Osteocyte (in vitro differentiated cells): ENCODE results near the gene HS3ST3B1. TPM values are rescaled to one million over a fixed set of nuclear protein-coding genes. Genes with fewer than 3 reads are reported as not detected.

Experiments
- DNase-seq: peaks from one replicate; pipeline ENCODE4 v3.0.0; 2021; ENCODE audit warnings: mixed read lengths; ENCODE audit not compliant: unreplicated experiment; ENCODE audit errors: extremely low spot score
- H3K27ac Mint-ChIP-seq: one replicate; pipeline ENCODE4 v1.8.0; 2021; ENCODE audit warnings: mild to moderate bottlenecking, mixed read lengths; ENCODE audit not compliant: unreplicated experiment
- H3K27me3 Mint-ChIP-seq: one replicate; pipeline ENCODE4 v1.8.0; 2021; ENCODE audit warnings: mixed read lengths; ENCODE audit not compliant: unreplicated experiment
- H3K36me3 Mint-ChIP-seq: one replicate; pipeline ENCODE4 v1.8.0; 2021; ENCODE audit warnings: mixed read lengths; ENCODE audit not compliant: unreplicated experiment
- H3K4me1 Mint-ChIP-seq: one replicate; pipeline ENCODE4 v1.8.0; 2021; ENCODE audit warnings: mixed read lengths; ENCODE audit not compliant: unreplicated experiment
- H3K4me3 Mint-ChIP-seq: one replicate; pipeline ENCODE4 v1.8.0; 2021; ENCODE audit warnings: mild to moderate bottlenecking, moderate library complexity, mixed read lengths; ENCODE audit not compliant: unreplicated experiment
- H3K9me3 Mint-ChIP-seq: one replicate; pipeline ENCODE4 v1.8.0; 2021; ENCODE audit warnings: mixed read lengths; ENCODE audit not compliant: unreplicated experiment
- CTCF ChIP-seq: fragments of 200-600 bp; sonication (generic); IDR thresholded peaks from 2 replicates; pipeline ENCODE4 v1.5.0; 2021; ENCODE audit warnings: antibody characterized with exemption, mild to moderate bottlenecking, moderate library complexity
- total RNA-seq: library from RNA; stranded (reverse); gene quantifications from 2 replicates; pipeline ENCODE4 v1.2.1, GENCODE V29; 2021

HS3ST3B1 gene
- total RNA-seq, 1 donor from 2014 or later, result 77.0 TPM

- Mint-ChIP-seq H3K27me3 (no peaks in the 10 kb centered on the region), H3K9me3 (no peaks in the 10 kb centered on the region), H3K36me3 (no peaks in the 10 kb centered on the region), H3K4me1 (no peaks in the 10 kb centered on the region), H3K27ac (no peak overlapping the region), H3K4me3 (no peak overlapping the region)
- no peak for TF ChIP-seq CTCF
- no peak for DNase-seq
Observed at GRCh38 chr17:14360856-14361255, 60.0 kb downstream of the HS3ST3B1 start.

- H3K4me3 Mint-ChIP-seq, result no peak overlapping the region
- H3K27me3 Mint-ChIP-seq, result no peaks in the 10 kb centered on the region
- no peak for DNase-seq
- H3K36me3 Mint-ChIP-seq, result no peaks in the 10 kb centered on the region
- H3K27ac Mint-ChIP-seq, result no peak overlapping the region
- H3K4me1 Mint-ChIP-seq, result no peaks in the 10 kb centered on the region
- no peak for TF ChIP-seq CTCF
- H3K9me3 Mint-ChIP-seq, result no peaks in the 10 kb centered on the region
Observed at GRCh38 chr17:14361470-14361869, 60.6 kb downstream of the HS3ST3B1 start.

GRCh38 chr17:14361945-14362508 is 61.1 kb downstream of the HS3ST3B1 start:
- Mint-ChIP-seq H3K27ac (no peak overlapping the region), H3K4me3 (no peak overlapping the region), H3K9me3 (peaks cover under 1% of the 10 kb centered on the region), H3K36me3 (no peaks in the 10 kb centered on the region), H3K27me3 (no peaks in the 10 kb centered on the region), H3K4me1 (no peaks in the 10 kb centered on the region)
- TF ChIP-seq CTCF, result no peak
- DNase-seq, result no peak

DNA sequence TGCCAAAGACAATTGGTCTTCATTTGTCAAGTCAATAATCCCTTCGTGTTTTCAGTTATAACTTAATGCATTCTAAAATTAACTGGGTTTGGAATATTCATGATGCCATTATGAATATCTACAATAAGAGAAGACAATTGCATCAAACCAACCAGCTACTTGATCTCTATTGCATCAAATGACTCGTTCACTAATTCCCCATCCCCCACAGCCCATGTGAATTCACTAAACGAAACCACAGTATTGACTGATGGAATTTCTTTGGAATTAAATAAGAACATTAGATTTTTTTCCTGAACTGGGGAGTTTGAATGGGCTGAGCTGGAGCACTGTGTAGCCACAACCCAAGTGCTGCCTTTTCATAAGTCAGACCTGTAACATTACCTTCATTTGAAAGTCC is 65.3 kb downstream of the HS3ST3B1 start:
- no peak for DNase-seq
- Mint-ChIP-seq H3K27ac (no peak overlapping the region), H3K27me3 (no peaks in the 10 kb centered on the region), H3K4me1 (no peaks in the 10 kb centered on the region), H3K9me3 (peaks cover 3% of the 10 kb centered on the region), H3K4me3 (no peak overlapping the region), H3K36me3 (no peaks in the 10 kb centered on the region)
- no peak for TF ChIP-seq CTCF

DNA sequence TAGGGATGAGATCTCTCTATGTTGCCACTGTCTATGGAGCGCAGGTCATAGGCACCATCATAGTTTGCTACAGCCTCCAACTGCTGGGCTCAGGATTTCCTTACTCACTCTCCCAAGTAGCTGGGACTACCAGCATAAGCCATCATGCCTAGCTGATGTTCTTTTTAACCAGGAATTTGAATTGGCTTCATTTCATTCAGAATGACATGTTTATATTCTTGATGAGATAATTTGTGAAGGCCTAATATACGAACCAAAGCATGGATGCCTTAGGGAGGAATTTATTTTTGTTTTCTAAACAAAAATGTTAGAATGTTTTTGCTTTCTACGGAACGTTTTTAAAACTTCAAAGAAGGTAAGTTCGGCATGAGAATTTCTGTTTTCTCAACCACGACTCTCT is 71.6 kb downstream of the HS3ST3B1 start:
- no peaks in the 10 kb centered on the region for H3K36me3 Mint-ChIP-seq
- H3K4me3 Mint-ChIP-seq, result no peak overlapping the region
- no peaks in the 10 kb centered on the region for H3K9me3 Mint-ChIP-seq
- TF ChIP-seq CTCF, result no peak
- H3K4me1 Mint-ChIP-seq, result peaks cover 12% of the 10 kb centered on the region
- H3K27ac Mint-ChIP-seq, result no peak overlapping the region
- DNase-seq, result no peak
- H3K27me3 Mint-ChIP-seq, result no peaks in the 10 kb centered on the region
